Duodenal mucosa (tissue), 2 donors: ENCODE data around the gene HEPACAM.

ENCODE experiments used
- H3K27ac ChIP-seq: one replicate; pipeline ENCODE4 v1.7.0; 2013; ENCODE audit warnings: low read depth, low read length
- H3K27me3 ChIP-seq, 2 donors: one replicate each; pipeline ENCODE4 v1.7.0; 2013; ENCODE audit warnings: low read length in 2 of 2, control low read depth in 1 of 2; ENCODE audit not compliant: insufficient read depth in 2 of 2, control insufficient read depth in 1 of 2
- H3K36me3 ChIP-seq, 2 donors: one replicate each; pipeline ENCODE4 v1.7.0; 2013; ENCODE audit warnings: low read length in 2 of 2, control low read depth in 1 of 2; ENCODE audit not compliant: insufficient read depth in 2 of 2, control insufficient read depth in 1 of 2
- H3K4me1 ChIP-seq, 2 donors: one replicate each; pipeline ENCODE4 v1.7.0; 2013; ENCODE audit warnings: low read length in 2 of 2, control low read depth in 1 of 2; ENCODE audit not compliant: insufficient read depth in 2 of 2, control insufficient read depth in 1 of 2
- H3K4me3 ChIP-seq, 2 donors: one replicate each; pipeline ENCODE4 v1.7.0; 2013; ENCODE audit warnings: low read length in 2 of 2, low read depth in 1 of 2
- H3K9ac ChIP-seq, 2 donors: one replicate each; pipeline ENCODE4 v1.7.0; 2013; ENCODE audit warnings: low read length in 2 of 2, low read depth in 1 of 2
- H3K9me3 ChIP-seq, 2 donors: one replicate each; pipeline ENCODE4 v1.7.0; 2013; ENCODE audit warnings: low read length in 2 of 2, control low read depth in 1 of 2; ENCODE audit not compliant: control insufficient read depth in 1 of 2

Gene HEPACAM

DNA sequence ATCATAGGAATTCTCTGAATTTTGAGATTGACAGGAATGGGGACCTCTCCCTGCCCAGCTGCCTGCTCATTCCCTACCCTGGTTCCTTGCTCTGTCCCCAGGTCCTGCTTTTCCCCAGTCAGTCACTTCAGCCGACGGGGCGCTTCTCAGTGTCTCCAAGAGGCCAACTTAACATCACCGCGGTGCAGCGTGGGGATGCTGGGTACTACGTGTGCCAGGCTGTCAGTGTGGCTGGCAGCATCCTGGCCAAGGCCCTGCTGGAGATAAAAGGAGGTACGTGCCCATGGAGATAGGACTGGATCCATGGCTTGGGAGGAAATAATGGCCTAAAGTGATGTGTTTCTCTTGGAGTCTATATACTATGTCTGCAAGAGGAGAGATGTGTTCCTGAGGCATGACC lies 63.6 kb downstream of the HEPACAM start:
- H3K36me3 ChIP-seq, result no peaks in the 10 kb centered on the region
- no peak overlapping the region for H3K9ac ChIP-seq
- peaks cover 58 to 72% of the 10 kb centered on the region in 2 donors for H3K27me3 ChIP-seq
- H3K4me1 ChIP-seq, result peaks cover 6 to 20% of the 10 kb centered on the region in 2 donors
- H3K9me3 ChIP-seq, result no peaks in the 10 kb centered on the region
- no peak overlapping the region for H3K4me3 ChIP-seq
- H3K27ac ChIP-seq, result no peak overlapping the region

- H3K9me3 ChIP-seq, result no peaks in the 10 kb centered on the region
- no peak overlapping the region for H3K27ac ChIP-seq
- H3K27me3 ChIP-seq, result peaks cover 76 to 88% of the 10 kb centered on the region in 2 donors
- H3K36me3 ChIP-seq, result no peaks in the 10 kb centered on the region
- H3K4me3 ChIP-seq, result no peak overlapping the region
- no peak overlapping the region for H3K9ac ChIP-seq
- H3K4me1 ChIP-seq, result peaks cover 6 to 19% of the 10 kb centered on the region in 2 donors
Measured at GRCh38 chr11:124870430-124870829, 65.4 kb downstream of the HEPACAM start.

GRCh38 chr11:124869856-124870387 lies 65.9 kb downstream of the HEPACAM start:
- no peaks in the 10 kb centered on the region for H3K9me3 ChIP-seq
- H3K9ac ChIP-seq, result no peak overlapping the region
- H3K27ac ChIP-seq, result no peak overlapping the region
- no peaks in the 10 kb centered on the region for H3K36me3 ChIP-seq
- peaks cover 78 to 88% of the 10 kb centered on the region in 2 donors for H3K27me3 ChIP-seq
- H3K4me3 ChIP-seq, result no peak overlapping the region
- H3K4me1 ChIP-seq, result peaks cover 7 to 24% of the 10 kb centered on the region in 2 donors

DNA sequence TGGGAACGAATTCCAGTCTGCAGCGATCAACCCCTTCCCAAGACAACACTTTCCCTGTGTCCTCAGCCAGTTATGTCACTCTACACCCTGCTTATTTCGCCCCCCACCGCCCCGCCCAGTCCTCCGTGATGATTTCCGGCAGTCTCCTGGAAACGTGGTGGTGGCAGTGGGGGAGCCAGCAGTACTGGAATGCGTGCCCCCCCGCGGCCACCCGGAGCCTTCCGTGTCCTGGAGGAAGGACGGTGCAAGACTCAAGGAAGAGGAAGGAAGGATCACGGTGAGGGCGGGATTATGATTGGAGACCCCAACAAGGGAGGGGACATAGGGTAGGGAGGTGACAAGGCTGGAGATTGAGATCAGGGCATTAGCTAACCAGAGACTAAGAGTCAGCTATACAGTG lies 66.5 kb downstream of the HEPACAM start:
- Histone ChIP-seq H3K27me3 (peaks cover 84 to 92% of the 10 kb centered on the region in 2 donors), H3K9ac (no peak overlapping the region), H3K4me3 (no peak overlapping the region), H3K9me3 (no peaks in the 10 kb centered on the region), H3K27ac (no peak overlapping the region), H3K36me3 (no peaks in the 10 kb centered on the region), H3K4me1 (peaks cover 8 to 26% of the 10 kb centered on the region in 2 donors)
